NCI-H1105 treated with DMSO at 0.1 percent for 48 hours (cell line): ENCODE results near the gene C1orf167.
A peak's percentile ranks its signal among the peaks of the same experiment; 100 is the strongest.

Experiments used
- DNase-seq: peaks from one replicate; lab custom pipeline; 2025; lab: John Stamatoyannopoulos, UW

Gene C1orf167, protein sequence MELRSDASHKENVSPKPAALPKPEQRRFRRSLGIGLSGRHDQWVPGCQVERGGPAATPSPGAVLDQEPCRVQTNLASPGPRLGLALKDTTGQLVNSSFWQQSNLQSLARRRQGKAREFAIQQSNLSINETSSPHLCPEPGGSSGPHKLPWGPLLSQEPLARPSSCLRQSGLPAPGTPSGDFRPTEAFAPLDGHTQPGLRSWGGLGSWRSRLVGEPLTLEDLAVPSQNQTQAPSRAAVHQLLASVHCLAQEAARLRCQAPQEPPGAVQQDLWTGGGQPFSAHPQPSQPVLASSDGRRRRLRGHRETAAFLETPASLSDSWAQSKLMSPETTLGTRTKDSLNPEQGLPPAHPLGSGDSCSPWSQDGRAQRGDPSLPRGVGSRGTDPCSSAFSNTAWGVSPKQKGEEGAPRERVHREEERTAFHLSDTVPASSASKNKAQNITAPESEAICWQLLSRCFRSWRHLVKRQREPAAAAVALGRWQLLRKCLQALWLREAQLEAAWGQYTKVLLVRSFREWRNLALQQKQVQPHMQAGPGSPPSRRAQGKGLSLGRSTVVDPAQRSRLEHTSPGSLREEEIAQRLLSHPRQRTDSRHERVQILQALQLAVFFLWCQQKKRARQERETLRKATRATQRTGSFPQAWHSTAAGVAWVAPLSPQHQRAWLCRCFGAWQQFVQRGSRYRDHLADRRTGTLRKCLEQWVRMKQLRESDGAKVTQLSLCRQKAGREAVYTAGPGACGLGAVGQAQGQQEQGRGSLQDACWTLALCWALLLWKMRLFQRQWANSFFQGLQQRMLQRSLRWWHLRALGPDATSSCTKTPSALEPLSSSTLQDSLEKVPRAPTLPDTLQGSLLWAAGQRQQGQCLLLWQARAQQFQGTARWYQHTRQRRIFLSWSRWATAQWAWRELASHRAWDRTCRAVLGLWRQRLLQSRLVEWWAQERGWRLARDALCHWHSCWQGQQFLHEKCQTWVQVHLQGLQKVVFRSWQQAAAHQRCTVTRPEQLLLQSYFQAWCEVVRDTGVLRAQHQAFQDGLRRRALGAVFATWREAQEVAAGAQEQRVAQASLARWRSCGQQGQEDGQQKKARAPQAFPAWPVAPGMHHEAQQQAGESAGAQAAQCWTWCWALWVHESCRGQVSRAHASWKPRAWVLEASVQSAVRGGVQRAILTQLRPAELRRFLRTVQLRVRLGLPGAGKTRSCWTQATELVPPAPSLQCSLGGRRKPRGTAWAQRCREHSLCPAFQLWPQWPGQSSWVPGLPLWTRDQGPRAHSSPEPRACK (N-terminal part only)

DNA sequence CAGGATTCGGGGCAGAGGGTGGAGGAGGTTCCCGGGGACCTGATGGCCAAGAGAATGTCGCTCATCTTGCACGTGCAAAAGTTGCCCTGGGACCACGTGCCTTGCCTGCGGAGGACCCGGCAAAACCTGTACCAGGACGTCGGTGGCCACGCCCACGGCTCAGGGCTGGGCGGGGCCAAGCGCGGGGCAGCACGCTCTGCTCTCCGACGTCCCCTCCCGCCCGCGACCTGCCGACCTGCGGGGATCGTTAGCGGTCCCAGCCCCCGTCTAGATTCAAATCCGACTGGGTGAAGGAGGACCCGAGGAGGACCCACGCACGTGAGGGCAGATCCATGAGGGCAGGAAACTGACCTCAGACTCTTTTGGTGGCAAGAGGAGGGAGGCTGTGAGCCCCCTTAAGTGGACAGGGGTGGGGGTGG is at the start of gene C1orf167:
C1orf167 (plus strand) TSS at position 206 of the 419 bp plus-strand sequence. CDS start 2,208 bp downstream, outside the sequence.
- DNase-seq = no peak

DNA sequence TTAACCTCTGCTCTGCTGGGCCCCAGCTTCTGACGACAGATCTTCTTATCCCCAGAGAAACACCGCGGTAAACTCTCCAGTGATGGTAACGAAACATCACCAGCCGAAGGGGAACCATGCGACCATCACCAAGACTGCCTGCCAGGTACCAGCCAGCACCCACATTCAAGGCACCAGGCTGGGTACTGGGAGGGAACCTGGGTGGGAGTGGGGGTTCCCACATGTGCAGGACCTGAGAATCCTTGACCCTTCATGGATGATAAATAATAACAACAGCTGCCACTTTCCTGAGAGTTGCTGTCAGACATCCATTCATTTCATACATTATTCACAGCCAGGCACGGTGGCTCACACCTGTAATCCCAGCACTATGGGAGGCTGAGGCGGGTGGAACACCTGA is 49.7 kb upstream of the C1orf167 start:
- no peak for DNase-seq

DNA sequence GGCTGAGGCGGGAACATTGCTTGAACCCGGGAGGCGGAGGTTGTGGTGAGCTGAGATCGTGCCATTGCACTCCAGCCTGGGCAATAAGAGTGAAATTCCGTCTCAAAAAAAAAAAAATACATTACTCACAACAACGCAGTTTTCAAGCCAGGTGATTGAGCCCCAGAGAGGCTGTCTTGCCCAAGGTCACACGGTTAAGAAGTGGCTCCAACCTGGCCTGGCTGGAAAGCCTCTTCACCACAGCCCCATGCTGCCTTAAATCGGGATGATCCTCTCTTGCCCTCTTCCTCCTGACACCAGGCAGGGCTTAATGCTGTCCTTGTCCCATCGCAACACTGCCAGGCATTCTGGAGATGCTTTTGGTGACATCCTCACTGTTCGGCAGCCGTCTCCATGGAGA is 48.9 kb upstream of the C1orf167 start:
- DNase-seq = no peak

DNA sequence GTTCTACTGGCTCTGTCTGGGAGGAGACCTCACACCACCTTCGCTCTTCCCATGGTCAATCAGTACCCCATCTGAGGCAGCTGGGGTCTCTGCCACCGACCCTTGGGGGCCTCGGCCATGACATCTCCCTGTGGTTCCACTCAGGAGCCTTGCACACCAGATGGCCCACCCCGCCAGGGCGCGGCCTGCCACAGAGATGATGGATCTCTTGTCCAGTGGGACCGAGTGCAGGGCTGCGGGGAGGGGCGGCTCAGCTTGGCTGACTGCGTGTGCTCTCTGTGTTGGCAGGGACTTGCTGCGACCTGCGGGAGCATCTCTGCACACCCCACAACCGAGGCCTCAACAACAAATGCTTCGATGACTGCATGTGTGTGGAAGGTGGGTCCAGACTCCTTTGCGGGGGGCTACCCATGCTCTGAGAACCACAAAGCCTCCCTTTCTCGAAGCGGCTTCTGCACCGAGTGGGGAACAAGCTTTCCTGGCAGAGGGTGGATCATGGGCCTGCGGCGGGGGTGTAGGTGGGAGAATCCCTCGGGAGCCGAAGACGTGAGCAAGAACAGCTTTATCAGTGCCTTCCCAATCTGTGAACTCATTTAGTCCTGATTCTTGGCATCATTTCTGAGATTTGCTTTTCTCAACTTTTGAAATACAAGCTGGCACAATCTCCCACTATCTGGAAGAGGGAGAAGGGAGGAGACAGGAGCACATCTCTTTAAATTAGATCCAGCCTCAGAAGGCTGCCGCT is 47.0 kb upstream of the C1orf167 start:
- DNase-seq = no peak

DNA sequence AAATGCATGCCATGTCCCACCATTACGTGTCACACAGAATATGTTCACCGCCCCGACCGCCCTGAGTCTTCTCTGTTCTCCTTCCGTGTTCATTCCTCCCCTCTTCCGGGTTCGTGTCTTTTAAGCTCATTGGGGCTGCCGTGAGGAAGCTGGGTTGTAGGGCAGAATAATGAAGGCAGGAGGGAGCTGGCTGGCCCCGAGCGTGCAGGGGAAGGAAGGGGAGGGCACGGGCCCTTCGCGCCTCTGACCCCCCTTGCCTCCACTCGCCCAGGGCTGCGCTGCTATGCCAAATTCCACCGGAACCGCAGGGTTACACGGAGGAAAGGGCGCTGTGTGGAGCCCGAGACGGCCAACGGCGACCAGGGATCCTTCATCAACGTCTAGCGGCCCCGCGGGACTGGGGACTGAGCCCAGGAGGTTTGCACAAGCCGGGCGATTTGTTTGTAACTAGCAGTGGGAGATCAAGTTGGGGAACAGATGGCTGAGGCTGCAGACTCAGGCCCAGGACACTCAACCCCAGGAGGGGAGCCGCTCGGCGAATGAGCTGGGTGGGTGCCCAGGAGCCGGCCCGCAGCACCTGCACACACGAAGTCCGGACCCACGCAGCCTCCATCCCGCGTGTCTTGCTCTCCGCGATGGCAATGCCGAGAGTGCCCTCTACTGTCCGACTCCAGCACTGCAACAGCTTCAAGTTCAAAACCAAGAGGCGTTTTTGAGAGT is 42.5 kb upstream of the C1orf167 start:
- DNase-seq = peak; percentile 47

DNA sequence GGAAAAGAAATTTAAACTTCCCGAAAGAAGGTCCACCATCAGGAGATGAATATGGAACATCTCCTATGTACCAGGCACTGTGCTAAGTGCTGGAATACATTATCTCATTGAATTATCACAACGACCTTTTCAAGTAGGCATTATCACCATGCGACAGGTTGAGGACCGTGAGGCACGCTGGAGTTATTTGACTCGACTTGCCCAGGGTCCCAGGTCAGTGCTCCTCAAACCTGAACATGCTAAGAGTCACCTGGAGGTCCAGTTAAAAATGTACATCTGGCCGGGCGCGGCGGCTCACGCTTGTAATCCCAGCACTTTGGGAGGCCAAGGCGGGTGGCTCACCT is 42.0 kb upstream of the C1orf167 start:
- no peak for DNase-seq

DNA sequence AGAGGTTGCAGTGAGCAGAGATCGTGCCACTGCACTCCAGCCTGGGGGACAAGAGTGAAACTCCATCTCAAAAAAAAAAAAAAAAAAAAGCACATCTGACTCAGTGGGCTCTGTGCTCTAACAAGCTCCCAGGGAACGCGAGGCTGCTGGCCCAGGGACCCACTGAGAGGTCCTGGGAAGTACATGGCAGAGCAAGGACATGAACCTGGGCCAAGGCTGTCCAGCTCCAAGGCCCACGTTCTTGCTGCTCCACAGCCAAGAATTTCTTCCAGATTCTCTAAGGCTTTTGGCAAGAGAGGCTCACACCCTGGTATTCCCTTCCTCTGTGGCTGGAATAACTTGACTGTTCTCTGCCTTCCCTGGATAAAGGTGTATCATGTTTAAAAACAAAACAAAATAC is 41.5 kb upstream of the C1orf167 start:
- no peak for DNase-seq

DNA sequence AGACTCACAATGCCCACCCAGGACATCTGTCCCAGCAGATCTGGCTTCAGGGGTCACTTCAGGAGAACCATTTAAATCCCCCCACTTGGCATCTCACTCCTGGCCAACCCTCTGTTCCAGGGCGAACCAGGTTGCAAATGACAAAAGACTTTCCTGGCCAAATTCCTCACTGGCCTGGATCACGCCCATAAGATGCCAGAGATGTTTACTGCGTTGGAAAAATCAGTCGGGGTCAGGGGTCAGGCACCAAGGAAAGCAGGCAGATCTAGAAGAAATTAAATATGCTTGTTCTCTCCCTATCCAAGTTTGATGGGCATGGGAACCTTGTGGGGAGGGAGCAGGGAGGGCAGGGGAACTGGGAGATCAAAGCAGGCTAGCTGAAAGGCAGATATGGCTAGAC is 40.7 kb upstream of the C1orf167 start:
- DNase-seq = no peak

DNA sequence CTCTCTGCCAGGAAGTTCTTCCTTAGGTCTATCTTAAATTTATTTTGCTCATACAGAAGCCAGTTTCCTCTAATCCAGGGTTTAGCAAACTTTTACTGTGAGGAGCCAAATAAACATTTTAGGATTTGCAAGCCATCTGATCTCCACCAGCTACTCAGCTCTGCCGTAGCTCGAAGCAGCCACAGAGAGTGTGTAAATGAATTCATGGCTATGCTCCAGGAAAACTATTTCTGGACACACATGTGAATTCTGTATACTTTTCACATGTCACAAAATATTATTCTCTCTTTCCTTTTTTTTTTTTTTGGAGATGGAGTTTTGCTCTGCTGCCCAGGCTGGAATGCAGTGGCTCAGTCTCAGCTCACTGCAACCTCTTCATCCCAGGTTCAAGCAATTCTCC is 39.5 kb upstream of the C1orf167 start:
- no peak for DNase-seq

DNA sequence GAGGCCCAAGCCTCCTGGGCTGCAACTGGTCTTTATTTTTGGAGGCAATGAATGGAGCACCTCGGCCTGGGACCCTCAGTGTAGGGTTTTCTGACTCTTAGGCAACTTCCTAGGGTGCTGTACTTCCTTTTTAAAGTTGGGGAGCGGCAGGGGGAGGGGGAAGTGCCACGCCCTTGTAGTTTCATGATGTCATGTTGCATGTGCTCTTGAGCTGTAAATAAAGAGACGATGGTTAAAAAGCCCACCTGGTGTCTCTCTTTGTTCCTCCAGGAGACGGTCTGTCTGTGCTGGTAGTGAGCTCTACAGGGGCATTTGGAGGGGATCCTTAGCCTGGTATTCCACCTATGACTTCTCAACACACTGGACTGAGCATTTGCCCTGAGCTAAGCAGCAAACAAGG is 36.4 kb upstream of the C1orf167 start:
- DNase-seq = no peak

GRCh38 chr1:11727119-11727518 is 34.9 kb upstream of the C1orf167 start:
- DNase-seq = no peak

DNA sequence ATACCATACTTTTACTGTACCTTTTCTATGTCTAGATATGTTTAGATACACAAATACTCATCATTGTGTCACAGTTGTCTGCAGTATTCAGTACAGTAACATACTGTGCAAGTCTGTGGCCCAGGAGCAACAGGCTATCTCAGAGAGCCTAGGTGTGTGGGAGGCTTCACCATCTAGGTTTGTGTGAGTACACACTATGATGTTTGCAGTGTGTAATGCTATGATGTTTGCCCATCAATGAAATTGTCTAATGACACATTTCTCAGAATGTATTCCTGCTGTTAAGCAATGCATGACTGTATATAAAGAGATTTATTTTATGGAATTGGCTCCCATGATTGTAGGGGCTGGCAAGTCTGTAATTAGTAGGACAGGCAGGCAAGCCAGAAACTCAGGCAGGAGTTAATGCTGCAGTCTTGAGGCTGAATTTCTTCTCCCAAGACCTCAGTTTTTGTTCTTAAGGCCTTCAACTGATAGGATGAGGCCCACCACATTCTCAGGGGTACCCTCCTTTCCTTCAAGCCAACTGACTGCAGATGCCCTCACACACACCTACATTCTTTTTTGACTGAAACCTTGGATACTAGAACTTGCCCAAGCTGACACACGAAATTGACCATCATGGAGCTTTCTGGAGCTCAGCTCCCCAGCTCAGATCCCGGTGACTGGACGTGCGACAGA is 33.7 kb upstream of the C1orf167 start:
- no peak for DNase-seq

DNA sequence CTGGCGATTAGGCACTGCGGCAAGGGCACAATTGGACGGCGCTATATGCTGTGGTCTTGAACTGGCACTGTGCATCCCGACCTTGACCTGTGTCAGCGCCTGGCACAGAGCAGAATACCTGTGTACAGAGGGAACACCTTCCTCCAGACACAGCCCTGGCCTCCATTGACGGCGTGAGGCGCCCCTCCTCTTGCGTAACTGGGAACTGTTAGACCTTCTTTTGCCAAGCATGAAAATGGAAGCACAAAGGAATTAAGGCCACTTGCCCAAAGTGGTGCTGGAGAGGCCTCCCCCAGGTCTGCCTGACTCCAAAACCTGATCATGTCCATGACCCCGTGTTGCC is 32.9 kb upstream of the C1orf167 start:
- no peak for DNase-seq

DNA sequence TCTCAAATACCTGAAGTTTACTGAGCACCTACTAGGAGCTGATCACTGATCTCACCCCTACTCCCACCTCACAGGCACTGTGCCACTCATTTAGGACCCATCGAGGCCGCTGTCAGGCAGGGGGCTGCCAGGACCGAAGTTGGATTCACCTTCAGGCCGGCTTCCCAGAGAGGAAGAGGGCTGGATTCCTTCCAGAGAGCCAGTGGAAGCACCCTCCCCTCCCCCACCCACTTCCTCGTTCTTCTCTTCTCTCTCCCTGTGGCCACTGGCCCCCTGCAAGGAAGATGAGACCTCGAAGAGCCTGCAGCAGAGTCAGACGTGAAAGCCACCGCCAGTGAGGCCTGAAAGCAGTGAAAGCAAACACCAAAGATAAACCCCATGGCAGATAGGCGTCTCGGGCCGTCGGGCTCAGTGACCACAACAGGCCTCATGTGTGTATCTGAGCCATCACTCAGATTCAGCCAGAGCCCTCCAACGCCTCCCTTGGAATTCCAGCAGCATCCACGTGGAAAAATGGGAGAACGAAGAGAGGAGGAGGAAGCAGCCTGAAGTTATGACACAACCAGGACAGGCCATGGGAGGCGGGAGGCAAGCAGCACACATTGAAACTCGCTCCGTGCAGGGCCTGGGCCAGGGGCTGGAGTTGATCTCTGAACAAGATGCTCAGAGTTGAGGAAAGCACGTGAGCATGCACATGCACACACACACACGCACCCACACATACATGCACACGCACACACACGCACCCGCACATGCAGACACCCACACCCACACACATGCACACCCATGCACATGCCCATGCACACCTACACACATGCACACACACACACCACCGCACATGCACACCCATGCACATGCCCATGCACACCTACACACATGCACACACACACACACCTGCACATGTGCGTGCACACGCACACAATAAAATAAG is 32.2 kb upstream of the C1orf167 start:
- DNase-seq = no peak

DNA sequence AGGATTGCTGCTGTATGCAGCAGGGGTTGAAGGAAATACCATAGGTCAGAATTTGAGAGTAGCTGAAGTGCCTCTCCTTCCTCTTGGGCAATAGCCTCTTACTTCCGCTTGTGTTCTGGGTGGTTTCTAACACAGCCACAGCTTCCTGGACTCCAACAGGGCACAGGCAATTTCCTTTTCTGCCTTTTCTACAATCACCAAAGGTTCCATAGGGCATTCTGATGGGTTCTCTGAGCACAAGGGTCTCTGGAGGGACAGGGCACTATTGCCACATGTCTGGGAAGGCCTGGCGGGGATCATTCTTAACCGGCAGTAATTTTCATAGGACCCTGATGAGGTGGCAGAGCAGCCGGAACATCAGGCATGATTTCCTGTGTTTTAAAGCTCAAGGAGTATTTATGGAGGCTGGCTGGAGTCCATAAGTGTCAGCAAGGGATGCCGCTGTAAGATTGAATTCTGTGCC is 31.5 kb upstream of the C1orf167 start:
- no peak for DNase-seq

GRCh38 chr1:11731691-11732283 is 30.2 kb upstream of the C1orf167 start:
- peak; percentile 74 for DNase-seq

DNA sequence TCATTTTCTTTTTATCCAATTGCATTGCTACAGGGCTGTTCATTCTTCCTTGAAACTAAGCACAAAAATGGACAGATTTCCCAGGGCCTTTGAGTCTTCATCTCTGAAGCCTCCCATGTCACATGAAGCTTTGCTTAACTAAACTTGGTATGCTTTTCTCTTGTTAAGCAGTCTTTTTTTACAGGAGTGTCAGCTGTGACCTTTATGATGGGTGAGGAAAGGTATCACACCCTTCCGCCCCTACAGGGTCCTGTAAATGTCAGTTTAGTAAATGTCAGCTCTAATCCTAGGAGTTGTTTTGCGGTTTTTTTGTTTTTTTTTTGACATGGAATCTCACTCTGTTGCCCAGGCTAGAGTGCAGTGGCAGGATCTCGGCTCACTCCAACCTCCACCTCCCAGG is 28.7 kb upstream of the C1orf167 start:
- DNase-seq = no peak

DNA sequence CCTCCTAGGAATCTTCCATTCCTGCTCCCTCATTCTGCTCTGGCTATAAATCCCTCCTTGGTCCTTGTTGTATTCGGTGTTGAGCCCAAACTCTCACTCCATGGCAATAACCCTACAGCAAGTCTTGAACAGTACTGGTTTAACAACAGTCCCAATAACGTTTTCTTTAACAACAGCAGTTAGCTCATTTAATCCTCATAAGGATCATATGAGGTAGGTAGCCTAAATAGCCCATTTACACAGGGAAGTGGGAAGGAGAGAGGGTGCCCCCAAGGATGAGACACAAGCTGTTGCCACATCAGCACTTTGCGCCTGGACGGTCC is 26.5 kb upstream of the C1orf167 start:
- no peak for DNase-seq
